Measurements from ENCODE around the gene TCF12. TPM values are rescaled to one million over a fixed set of nuclear protein-coding genes. Genes with fewer than 3 reads are reported as not detected.
"Not testable (repeated sequence)": the region's sequence is repeated elsewhere in the genome, so short reads cannot be mapped to it uniquely, and the experiment has no call there.

The TCF12 gene
- total RNA-seq, 1 donor from 2014 or later, result 112 TPM

DNA sequence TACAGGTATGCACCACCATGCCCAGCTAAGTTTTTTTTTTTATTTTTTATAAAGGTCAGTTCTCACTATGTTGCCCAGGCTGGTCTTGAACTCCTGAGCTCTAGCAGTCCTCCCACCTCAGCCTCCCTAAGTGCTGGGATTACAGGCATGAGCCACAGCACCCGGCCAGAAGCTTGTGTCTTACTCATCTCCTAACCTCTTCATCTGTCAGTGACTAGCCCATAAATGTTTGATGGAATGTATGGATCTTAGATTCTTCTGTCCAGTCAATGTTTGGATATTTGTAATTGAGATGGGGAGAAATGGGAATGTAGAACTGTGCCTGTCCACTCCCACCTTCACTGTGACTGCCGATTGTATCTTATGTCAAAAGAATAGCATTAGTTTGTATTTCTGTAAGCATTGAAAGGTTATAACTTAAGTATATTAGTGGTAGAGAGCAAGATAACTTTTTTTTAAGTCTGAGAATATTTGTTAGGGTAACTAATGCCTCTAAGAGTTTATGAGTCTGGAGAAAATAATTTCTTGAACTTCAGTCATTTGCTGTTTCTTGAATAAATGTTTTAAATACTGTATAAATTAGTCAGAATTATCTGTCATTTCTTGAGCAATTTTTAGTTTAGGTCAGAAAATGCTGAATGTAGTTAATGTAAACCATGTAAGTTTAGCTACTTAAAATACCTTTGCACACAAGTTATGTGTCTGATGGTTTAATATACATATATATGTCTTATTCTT is 242.5 kb downstream of the TCF12 start:
- FAIRE-seq (no peak), DNase-seq (ENCODE audit: low read depth) (peak; percentile 70)
- Histone ChIP-seq H3K79me2 (ENCODE audit: insufficient read depth, low read length) (peaks cover 4% of the 10 kb centered on the region), H4K20me1 (ENCODE audit: insufficient read depth, low read length) (peaks cover 7% of the 10 kb centered on the region), H3K27me3 (ENCODE audit: insufficient read depth, low read length) (no peaks in the 10 kb centered on the region), H3K4me2 (ENCODE audit: low read length) (no peak overlapping the region), H2AFZ (ENCODE audit: low read depth, low read length) (no peak overlapping the region), H3K4me1 (ENCODE audit: insufficient read depth, low read length) (peaks cover 8% of the 10 kb centered on the region), H3K27ac (ENCODE audit: low read depth, low read length) (peak overlapping the region; percentile 28), H3K4me3 (ENCODE audit: insufficient read depth, low read depth, low read length) (no peak overlapping the region), H3K36me3 (ENCODE audit: insufficient read depth, low read length) (no peaks in the 10 kb centered on the region), H3K9ac (ENCODE audit: low read length) (no peak overlapping the region), H3K9me3 (ENCODE audit: insufficient read depth, low read depth, low read length) (no peaks in the 10 kb centered on the region)
- Mint-ChIP-seq H3K4me3 (ENCODE audit: unreplicated experiment) (peak overlapping the region; percentile 17), H3K27ac (ENCODE audit: unreplicated experiment) (peak overlapping the region; percentile 55), H3K9me3 (ENCODE audit: unreplicated experiment) (no peaks in the 10 kb centered on the region), H3K36me3 (ENCODE audit: low read depth, unreplicated experiment) (peaks cover 3% of the 10 kb centered on the region), H3K27me3 (ENCODE audit: low read depth, unreplicated experiment) (no peaks in the 10 kb centered on the region), H3K4me1 (ENCODE audit: low read depth, unreplicated experiment) (peaks cover 8% of the 10 kb centered on the region)
- TF ChIP-seq EZH2 (IDR thresholded peaks at IDR 0.05; ENCODE audit: insufficient read depth, low read length), result no peak
- no peak for TF ChIP-seq CTCF (IDR thresholded peaks at IDR 0.05; ENCODE audit: insufficient read depth, low read depth, low read length)

DNA sequence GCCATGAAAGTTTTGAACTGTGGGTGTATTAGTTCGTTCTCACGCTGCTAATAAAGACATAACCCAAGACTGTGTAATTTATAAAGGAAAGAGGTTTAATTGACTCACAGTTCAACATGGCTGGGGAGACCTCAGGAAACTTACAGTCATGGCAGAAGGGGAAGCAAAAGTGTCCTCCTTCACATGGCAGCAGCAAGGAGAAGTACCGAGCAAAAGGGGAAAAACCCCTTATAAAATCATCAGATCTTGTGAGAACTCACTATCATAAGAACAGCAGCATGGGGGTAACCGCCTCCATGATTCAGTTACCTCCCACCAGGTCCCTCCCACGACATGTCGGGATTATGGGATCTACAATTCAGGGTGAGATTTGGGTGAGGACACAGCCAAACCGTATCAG is 245.8 kb downstream of the TCF12 start:
- DNase-seq (ENCODE audit: low read depth); H3K36me3 ChIP-seq (ENCODE audit: insufficient read depth, low read length); H2AFZ ChIP-seq (ENCODE audit: low read depth, low read length); H3K27me3 ChIP-seq (ENCODE audit: insufficient read depth, low read length); H3K4me3 Mint-ChIP-seq (ENCODE audit: unreplicated experiment); H3K9ac ChIP-seq (ENCODE audit: low read length); H3K27me3 Mint-ChIP-seq (ENCODE audit: low read depth, unreplicated experiment); H3K9me3 ChIP-seq (ENCODE audit: insufficient read depth, low read depth, low read length); H3K27ac ChIP-seq (ENCODE audit: low read depth, low read length); H3K4me3 ChIP-seq (ENCODE audit: insufficient read depth, low read depth, low read length); H3K27ac Mint-ChIP-seq (ENCODE audit: unreplicated experiment); H3K79me2 ChIP-seq (ENCODE audit: insufficient read depth, low read length); H3K9me3 Mint-ChIP-seq (ENCODE audit: unreplicated experiment); H3K4me1 ChIP-seq (ENCODE audit: insufficient read depth, low read length); H3K4me2 ChIP-seq (ENCODE audit: low read length); H3K36me3 Mint-ChIP-seq (ENCODE audit: low read depth, unreplicated experiment); H3K4me1 Mint-ChIP-seq (ENCODE audit: low read depth, unreplicated experiment); FAIRE-seq; H4K20me1 ChIP-seq (ENCODE audit: insufficient read depth, low read length): not testable (repeated sequence)

DNA sequence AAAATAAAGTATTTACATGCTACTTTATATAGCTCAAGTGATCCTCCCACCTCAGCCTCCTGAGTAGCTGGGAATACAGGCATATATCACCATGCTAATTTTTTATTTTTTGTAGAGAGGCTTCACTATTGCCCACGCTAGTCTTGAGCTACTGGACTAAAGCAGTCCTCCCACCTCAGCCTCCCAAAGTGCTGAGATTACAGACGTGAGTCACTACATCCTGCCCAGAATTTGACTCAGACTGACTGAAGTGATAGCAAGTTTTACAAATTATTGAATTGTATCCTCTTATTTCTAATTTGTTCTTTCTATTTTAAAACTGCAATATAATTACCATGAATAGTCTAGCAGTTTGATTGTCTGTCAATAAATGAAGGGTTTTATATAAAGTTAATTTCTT is 247.5 kb downstream of the TCF12 start:
- no peak overlapping the region for H2AFZ ChIP-seq (ENCODE audit: low read depth, low read length)
- no peaks in the 10 kb centered on the region for H3K9me3 ChIP-seq (ENCODE audit: insufficient read depth, low read depth, low read length)
- Mint-ChIP-seq H3K36me3 (ENCODE audit: low read depth, unreplicated experiment) (peaks cover 1% of the 10 kb centered on the region), H3K4me3 (ENCODE audit: unreplicated experiment) (no peak overlapping the region), H3K4me1 (ENCODE audit: low read depth, unreplicated experiment) (peaks cover 6% of the 10 kb centered on the region), H3K27ac (ENCODE audit: unreplicated experiment) (peak overlapping the region; percentile 7), H3K27me3 (ENCODE audit: low read depth, unreplicated experiment) (no peaks in the 10 kb centered on the region), H3K9me3 (ENCODE audit: unreplicated experiment) (no peaks in the 10 kb centered on the region)
- no peaks in the 10 kb centered on the region for H3K79me2 ChIP-seq (ENCODE audit: insufficient read depth, low read length)
- no peak for TF ChIP-seq CTCF (IDR thresholded peaks at IDR 0.05; ENCODE audit: insufficient read depth, low read depth, low read length)
- no peak for TF ChIP-seq EZH2 (IDR thresholded peaks at IDR 0.05; ENCODE audit: insufficient read depth, low read length)
- H4K20me1 ChIP-seq (ENCODE audit: insufficient read depth, low read length), result no peaks in the 10 kb centered on the region
- no peak for FAIRE-seq
- H3K27me3 ChIP-seq (ENCODE audit: insufficient read depth, low read length), result no peaks in the 10 kb centered on the region
- no peak overlapping the region for H3K4me2 ChIP-seq (ENCODE audit: low read length)
- no peak overlapping the region for H3K27ac ChIP-seq (ENCODE audit: low read depth, low read length)
- H3K4me3 ChIP-seq (ENCODE audit: insufficient read depth, low read depth, low read length), result no peak overlapping the region
- H3K9ac ChIP-seq (ENCODE audit: low read length), result no peak overlapping the region
- DNase-seq (ENCODE audit: low read depth), result peak; percentile 41
- peaks cover 10% of the 10 kb centered on the region for H3K36me3 ChIP-seq (ENCODE audit: insufficient read depth, low read length)
- H3K4me1 ChIP-seq (ENCODE audit: insufficient read depth, low read length), result no peaks in the 10 kb centered on the region
